Neural cell (in vitro differentiated cells): ENCODE results near the gene PRKCZ. TPM values are rescaled to one million over a fixed set of nuclear protein-coding genes. Genes with fewer than 3 reads are reported as not detected.

Source experiments
- H2AFZ ChIP-seq: fragments of 200-600, 300-800 bp; sonication (generic), shearing (Covaris generic); 2 replicates; pipeline ENCODE4 v1.6.0; 2014; ENCODE audit warnings: low read depth, mild to moderate bottlenecking, antibody characterized with exemption, low read length, moderate library complexity
- H3F3A ChIP-seq: fragments of 200-600 bp; shearing (Covaris generic); 2 replicates; pipeline ENCODE4 v1.6.1; 2016; ENCODE audit warnings: mild to moderate bottlenecking, moderate library complexity, mixed read lengths, antibody characterized with exemption, low read length; ENCODE audit not compliant: insufficient read depth, poor library complexity, severe bottlenecking
- H3K27ac ChIP-seq: fragments of 200-600, 300-800 bp; sonication (generic), shearing (Covaris generic); 2 replicates; pipeline ENCODE4 v1.5.1; 2014; ENCODE audit warnings: mild to moderate bottlenecking, low read length, moderate library complexity
- H3K27me3 ChIP-seq: fragments of 300-800, 200-600 bp; sonication (generic), shearing (Covaris generic); 2 replicates; pipeline ENCODE4 v1.6.0; 2014; ENCODE audit warnings: mild to moderate bottlenecking, low read depth, low read length, moderate library complexity; ENCODE audit not compliant: insufficient read depth
- H3K36me3 ChIP-seq: fragments of 300-800, 200-600 bp; sonication (generic), shearing (Covaris generic); 2 replicates; pipeline ENCODE4 v1.5.1; 2014; ENCODE audit warnings: mild to moderate bottlenecking, antibody characterized with exemption, low read length, moderate library complexity; ENCODE audit not compliant: insufficient read depth
- H3K4me2 ChIP-seq: fragments of 300-800, 200-600 bp; sonication (generic), shearing (Covaris generic); 2 replicates; pipeline ENCODE4 v1.6.0; 2014; ENCODE audit warnings: mild to moderate bottlenecking, low read length
- H3K4me3 ChIP-seq: fragments of 300-800, 200-600 bp; sonication (generic), shearing (Covaris generic); 2 replicates; pipeline ENCODE4 v1.5.1; 2014; ENCODE audit warnings: mild to moderate bottlenecking, low read length, moderate library complexity
- H3K79me2 ChIP-seq: fragments of 200-600 bp; shearing (Covaris generic); replicated peaks from 2 replicates; pipeline ENCODE4 v1.6.0; 2014; ENCODE audit warnings: mild to moderate bottlenecking, low read length, moderate library complexity; ENCODE audit not compliant: insufficient read depth
- H3K9ac ChIP-seq: fragments of 300-800, 200-600 bp; sonication (generic), shearing (Covaris generic); 2 replicates; pipeline ENCODE4 v1.6.1; 2016; ENCODE audit warnings: mild to moderate bottlenecking, low read length, mixed read lengths
- H3K9me2 ChIP-seq: fragments of 200-600 bp; shearing (Covaris generic); 2 replicates; pipeline ENCODE4 v1.6.1; 2016; ENCODE audit warnings: mild to moderate bottlenecking, low read length, mixed read lengths; ENCODE audit not compliant: insufficient read depth
- H3K9me3 ChIP-seq: fragments of 200-600, 300-800 bp; sonication (generic), shearing (Covaris generic); 2 replicates; pipeline ENCODE4 v1.6.1; 2016; ENCODE audit warnings: mild to moderate bottlenecking, mixed run types, low read length, moderate library complexity, mixed read lengths
- H4K20me1 ChIP-seq: fragments of 200-600 bp; shearing (Covaris generic); 2 replicates; pipeline ENCODE4 v1.6.1; 2016; ENCODE audit warnings: mild to moderate bottlenecking, mixed run types; ENCODE audit not compliant: insufficient read depth
- EP300 ChIP-seq: fragments of 450-650 bp; conservative IDR thresholded peaks from 2 replicates; pipeline ENCODE4 v1.6.1; 2014; ENCODE audit warnings: antibody characterized with exemption, mild to moderate bottlenecking, moderate library complexity; ENCODE audit not compliant: poor library complexity, severe bottlenecking
- EZH2 ChIP-seq: fragments of 200-600, 300-800 bp; shearing (Covaris generic), sonication (generic); IDR thresholded peaks from 2 replicates; pipeline ENCODE4 v1.6.1; 2014; ENCODE audit warnings: antibody characterized with exemption, low read length, borderline replicate concordance, mild to moderate bottlenecking; ENCODE audit not compliant: insufficient read depth, poor library complexity, severe bottlenecking
- MXI1 ChIP-seq: fragments of 450-650 bp; conservative IDR thresholded peaks from 2 replicates; pipeline ENCODE4 v1.6.1; 2014; ENCODE audit warnings: antibody characterized with exemption, mild to moderate bottlenecking; ENCODE audit not compliant: poor library complexity, severe bottlenecking
- POLR2AphosphoS5 ChIP-seq: IDR thresholded peaks from 2 replicates; pipeline ENCODE4 v1.6.1; 2012
- RAD21 ChIP-seq: fragments of 450-650 bp; conservative IDR thresholded peaks from 2 replicates; pipeline ENCODE4 v1.6.1; 2014; ENCODE audit warnings: antibody characterized with exemption, mild to moderate bottlenecking, moderate library complexity
- REST ChIP-seq: IDR thresholded peaks from 2 replicates; pipeline ENCODE4 v1.6.1; 2012; ENCODE audit warnings: borderline replicate concordance
- SMC3 ChIP-seq: fragments of 450-650 bp; conservative IDR thresholded peaks from 2 replicates; pipeline ENCODE4 v1.6.1; 2014; ENCODE audit warnings: antibody characterized with exemption, mild to moderate bottlenecking, moderate library complexity; ENCODE audit not compliant: poor library complexity
- TAF1 ChIP-seq: IDR thresholded peaks from 2 replicates; pipeline ENCODE4 v1.6.1; 2012; ENCODE audit warnings: low read depth
- polyA plus RNA-seq: library from polyadenylated mRNA; depleted of rRNA; stranded (reverse); fragments of >200 nt; gene quantifications from 2 replicates; pipeline ENCODE4 v1.2.3, GENCODE V29; 2014
- TF ChIP-seq, protein P1 (sequence below): fragments of 450-650 bp; IDR thresholded peaks from 2 replicates; pipeline ENCODE4 v1.5.1; 2014; ENCODE audit warnings: antibody characterized with exemption, mild to moderate bottlenecking, moderate library complexity; ENCODE audit not compliant: poor library complexity, severe bottlenecking

Gene PRKCZ
- polyA plus RNA-seq, 1 donor from 2014 or later: 54.9 TPM

DNA sequence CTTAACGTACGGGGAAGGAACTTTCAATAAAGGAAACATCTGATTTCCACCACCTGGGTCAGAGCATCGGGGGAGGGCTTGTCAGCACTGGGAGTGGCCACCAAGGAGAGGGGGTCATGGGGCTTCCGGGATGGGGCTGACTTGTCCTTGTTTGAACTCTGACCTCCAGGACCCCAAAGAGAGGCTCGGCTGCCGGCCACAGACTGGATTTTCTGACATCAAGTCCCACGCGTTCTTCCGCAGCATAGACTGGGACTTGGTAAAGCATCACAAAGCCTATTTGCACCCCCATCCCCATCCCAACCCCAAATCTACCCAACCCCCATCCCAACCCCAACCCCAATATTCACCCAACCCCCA is 124.8 kb downstream of the PRKCZ start:
- Histone ChIP-seq H3K4me3 (no peak overlapping the region), H4K20me1 (no peaks in the 10 kb centered on the region), H2AFZ (no peak overlapping the region), H3K27ac (no peak overlapping the region), H3K9me3 (no peaks in the 10 kb centered on the region), H3K27me3 (no peaks in the 10 kb centered on the region), H3K79me2 (no peaks in the 10 kb centered on the region), H3F3A (no peaks in the 10 kb centered on the region), H3K9ac (no peak overlapping the region), H3K4me2 (no peak overlapping the region), H3K36me3 (no peaks in the 10 kb centered on the region), H3K9me2 (no peaks in the 10 kb centered on the region)
- no peak for TF ChIP-seq POLR2AphosphoS5
- TF ChIP-seq EZH2: no peak
- TF ChIP-seq SMC3: no peak
- no peak for TF ChIP-seq MXI1
- no peak for TF ChIP-seq RAD21
- no peak for TF ChIP-seq REST
- TF ChIP-seq EP300: no peak
- TF ChIP-seq, protein P1, sequence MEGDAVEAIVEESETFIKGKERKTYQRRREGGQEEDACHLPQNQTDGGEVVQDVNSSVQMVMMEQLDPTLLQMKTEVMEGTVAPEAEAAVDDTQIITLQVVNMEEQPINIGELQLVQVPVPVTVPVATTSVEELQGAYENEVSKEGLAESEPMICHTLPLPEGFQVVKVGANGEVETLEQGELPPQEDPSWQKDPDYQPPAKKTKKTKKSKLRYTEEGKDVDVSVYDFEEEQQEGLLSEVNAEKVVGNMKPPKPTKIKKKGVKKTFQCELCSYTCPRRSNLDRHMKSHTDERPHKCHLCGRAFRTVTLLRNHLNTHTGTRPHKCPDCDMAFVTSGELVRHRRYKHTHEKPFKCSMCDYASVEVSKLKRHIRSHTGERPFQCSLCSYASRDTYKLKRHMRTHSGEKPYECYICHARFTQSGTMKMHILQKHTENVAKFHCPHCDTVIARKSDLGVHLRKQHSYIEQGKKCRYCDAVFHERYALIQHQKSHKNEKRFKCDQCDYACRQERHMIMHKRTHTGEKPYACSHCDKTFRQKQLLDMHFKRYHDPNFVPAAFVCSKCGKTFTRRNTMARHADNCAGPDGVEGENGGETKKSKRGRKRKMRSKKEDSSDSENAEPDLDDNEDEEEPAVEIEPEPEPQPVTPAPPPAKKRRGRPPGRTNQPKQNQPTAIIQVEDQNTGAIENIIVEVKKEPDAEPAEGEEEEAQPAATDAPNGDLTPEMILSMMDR: no peak
- TF ChIP-seq TAF1: no peak

DNA sequence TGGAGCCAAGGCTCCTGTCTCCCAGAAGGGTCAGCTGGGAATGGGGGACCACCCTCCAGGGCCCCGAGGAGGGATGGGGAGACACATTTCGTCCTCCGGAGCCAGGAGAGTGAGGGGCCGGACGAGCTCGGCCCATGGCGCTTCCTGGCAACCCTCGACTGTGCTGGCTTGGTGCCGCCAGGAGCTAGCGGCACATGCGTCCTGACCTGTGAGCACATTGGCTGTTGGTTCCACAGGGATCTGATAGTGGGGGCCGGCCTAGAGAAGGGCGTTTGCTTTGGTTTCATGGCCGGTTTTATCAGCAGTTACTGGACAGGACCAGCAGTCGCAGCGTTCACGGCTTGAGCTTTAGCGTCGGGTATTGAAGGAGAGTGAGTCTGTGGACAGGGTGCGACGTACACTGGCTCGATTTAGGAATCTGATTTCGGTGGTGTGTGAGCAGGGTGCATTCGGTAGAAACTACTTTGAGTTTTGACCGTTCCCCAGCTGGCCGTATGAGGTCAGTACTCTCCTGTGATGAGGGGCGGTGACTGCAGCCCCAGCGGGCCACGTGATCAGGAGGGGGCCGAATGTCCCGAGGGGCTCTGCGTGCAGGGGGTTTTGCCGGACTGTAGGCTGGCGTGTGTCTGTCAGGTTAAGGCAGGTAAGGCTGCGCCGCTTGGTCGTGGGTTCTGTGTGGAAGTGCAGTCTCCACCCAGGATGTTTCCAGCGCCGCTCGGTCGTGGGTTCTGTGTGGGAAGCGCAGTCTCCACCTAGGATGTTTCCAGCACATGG is 125.7 kb downstream of the PRKCZ start:
- Histone ChIP-seq H3K9ac (no peak overlapping the region), H4K20me1 (no peaks in the 10 kb centered on the region), H3K27ac (no peak overlapping the region), H3K9me2 (no peaks in the 10 kb centered on the region), H3K9me3 (no peaks in the 10 kb centered on the region), H3F3A (no peaks in the 10 kb centered on the region), H3K4me3 (no peak overlapping the region), H3K4me2 (no peak overlapping the region), H3K79me2 (no peaks in the 10 kb centered on the region), H2AFZ (no peak overlapping the region), H3K36me3 (no peaks in the 10 kb centered on the region), H3K27me3 (no peaks in the 10 kb centered on the region)
- no peak for TF ChIP-seq EZH2
- no peak for TF ChIP-seq EP300
- TF ChIP-seq MXI1: no peak
- no peak for TF ChIP-seq TAF1
- TF ChIP-seq SMC3: no peak
- no peak for TF ChIP-seq REST
- TF ChIP-seq POLR2AphosphoS5: no peak
- TF ChIP-seq, protein P1: no peak
- TF ChIP-seq RAD21: no peak
